ENCODE data around the gene PARN.
"Not testable (repeated sequence)": the region's sequence is repeated elsewhere in the genome, so short reads cannot be mapped to it uniquely, and the experiment has no call there.

Gene PARN

GRCh38 chr16:14446796-14447195 lies 183.3 kb downstream of the PARN start:
- H3K27ac ChIP-seq (ENCODE audit: low read depth, low read length): no peak overlapping the region
- H3K4me1 ChIP-seq (ENCODE audit: control insufficient read depth, insufficient read depth, low read length): no peaks in the 10 kb centered on the region
- H3K4me3 ChIP-seq (ENCODE audit: low read length): no peak overlapping the region
- no peak overlapping the region for H3K9ac ChIP-seq (ENCODE audit: low read length)
- H3K36me3 ChIP-seq (ENCODE audit: control insufficient read depth, insufficient read depth, low read length): peaks cover 3% of the 10 kb centered on the region
- H3K27me3 ChIP-seq (ENCODE audit: control insufficient read depth, insufficient read depth, low read length): no peaks in the 10 kb centered on the region

- no peak overlapping the region for H3K9ac ChIP-seq (ENCODE audit: low read length)
- no peak overlapping the region for H3K4me3 ChIP-seq (ENCODE audit: low read length)
- H3K27ac ChIP-seq (ENCODE audit: low read depth, low read length): no peak overlapping the region
- peaks cover 3% of the 10 kb centered on the region for H3K36me3 ChIP-seq (ENCODE audit: control insufficient read depth, insufficient read depth, low read length)
- no peaks in the 10 kb centered on the region for H3K27me3 ChIP-seq (ENCODE audit: control insufficient read depth, insufficient read depth, low read length)
- no peaks in the 10 kb centered on the region for H3K4me1 ChIP-seq (ENCODE audit: control insufficient read depth, insufficient read depth, low read length)
Observed at GRCh38 chr16:14445937-14446715, 183.9 kb downstream of the PARN start.

- Histone ChIP-seq H3K36me3 (ENCODE audit: control insufficient read depth, insufficient read depth, low read length) (peaks cover 3% of the 10 kb centered on the region), H3K27me3 (ENCODE audit: control insufficient read depth, insufficient read depth, low read length) (no peaks in the 10 kb centered on the region), H3K4me3 (ENCODE audit: low read length) (no peak overlapping the region), H3K4me1 (ENCODE audit: control insufficient read depth, insufficient read depth, low read length) (no peaks in the 10 kb centered on the region), H3K9ac (ENCODE audit: low read length) (no peak overlapping the region), H3K27ac (ENCODE audit: low read depth, low read length) (no peak overlapping the region)
Observed at GRCh38 chr16:14444979-14445810, 184.9 kb downstream of the PARN start.

GRCh38 chr16:14441533-14441932 lies 188.5 kb downstream of the PARN start:
- H3K27ac ChIP-seq (ENCODE audit: low read depth, low read length); H3K36me3 ChIP-seq (ENCODE audit: control insufficient read depth, insufficient read depth, low read length); H3K9ac ChIP-seq (ENCODE audit: low read length); H3K4me3 ChIP-seq (ENCODE audit: low read length); H3K27me3 ChIP-seq (ENCODE audit: control insufficient read depth, insufficient read depth, low read length); H3K4me1 ChIP-seq (ENCODE audit: control insufficient read depth, insufficient read depth, low read length): not testable (repeated sequence)

GRCh38 chr16:14438256-14438655 lies 191.8 kb downstream of the PARN start:
- H3K9ac ChIP-seq (ENCODE audit: low read length): no peak overlapping the region
- no peaks in the 10 kb centered on the region for H3K4me1 ChIP-seq (ENCODE audit: control insufficient read depth, insufficient read depth, low read length)
- no peak overlapping the region for H3K27ac ChIP-seq (ENCODE audit: low read depth, low read length)
- no peaks in the 10 kb centered on the region for H3K27me3 ChIP-seq (ENCODE audit: control insufficient read depth, insufficient read depth, low read length)
- H3K4me3 ChIP-seq (ENCODE audit: low read length): no peak overlapping the region
- peaks cover 7% of the 10 kb centered on the region for H3K36me3 ChIP-seq (ENCODE audit: control insufficient read depth, insufficient read depth, low read length)

GRCh38 chr16:14437426-14437825 lies 192.6 kb downstream of the PARN start:
- Histone ChIP-seq H3K36me3 (ENCODE audit: control insufficient read depth, insufficient read depth, low read length) (peaks cover 7% of the 10 kb centered on the region), H3K27me3 (ENCODE audit: control insufficient read depth, insufficient read depth, low read length) (no peaks in the 10 kb centered on the region), H3K4me3 (ENCODE audit: low read length) (no peak overlapping the region), H3K4me1 (ENCODE audit: control insufficient read depth, insufficient read depth, low read length) (no peaks in the 10 kb centered on the region), H3K9ac (ENCODE audit: low read length) (no peak overlapping the region), H3K27ac (ENCODE audit: low read depth, low read length) (no peak overlapping the region)

GRCh38 chr16:14436401-14436955 lies 193.6 kb downstream of the PARN start:
- Histone ChIP-seq H3K36me3 (ENCODE audit: control insufficient read depth, insufficient read depth, low read length) (peaks cover 7% of the 10 kb centered on the region), H3K9ac (ENCODE audit: low read length) (no peak overlapping the region), H3K4me1 (ENCODE audit: control insufficient read depth, insufficient read depth, low read length) (no peaks in the 10 kb centered on the region), H3K4me3 (ENCODE audit: low read length) (no peak overlapping the region), H3K27me3 (ENCODE audit: control insufficient read depth, insufficient read depth, low read length) (no peaks in the 10 kb centered on the region), H3K27ac (ENCODE audit: low read depth, low read length) (no peak overlapping the region)

GRCh38 chr16:14434860-14435259 lies 195.2 kb downstream of the PARN start:
- H3K4me1 ChIP-seq (ENCODE audit: control insufficient read depth, insufficient read depth, low read length): no peaks in the 10 kb centered on the region

GRCh38 chr16:14428971-14429637 lies 201.0 kb downstream of the PARN start:
- not testable (repeated sequence) for H3K36me3 ChIP-seq (ENCODE audit: control insufficient read depth, insufficient read depth, low read length); H3K4me3 ChIP-seq (ENCODE audit: low read length); H3K4me1 ChIP-seq (ENCODE audit: control insufficient read depth, insufficient read depth, low read length); H3K27ac ChIP-seq (ENCODE audit: low read depth, low read length); H3K27me3 ChIP-seq (ENCODE audit: control insufficient read depth, insufficient read depth, low read length); H3K9ac ChIP-seq (ENCODE audit: low read length)

More at GRCh38 chr16:14434860-14435259, 195.2 kb downstream of the PARN start:
- peaks cover 7% of the 10 kb centered on the region for H3K36me3 ChIP-seq (ENCODE audit: control insufficient read depth, insufficient read depth, low read length)
- H3K27ac ChIP-seq (ENCODE audit: low read depth, low read length): no peak overlapping the region
- H3K9ac ChIP-seq (ENCODE audit: low read length): no peak overlapping the region
- H3K4me3 ChIP-seq (ENCODE audit: low read length): no peak overlapping the region
- H3K27me3 ChIP-seq (ENCODE audit: control insufficient read depth, insufficient read depth, low read length): no peaks in the 10 kb centered on the region

- H3K27ac ChIP-seq (ENCODE audit: low read depth, low read length): no peak overlapping the region
- no peaks in the 10 kb centered on the region for H3K4me1 ChIP-seq (ENCODE audit: control insufficient read depth, insufficient read depth, low read length)
- no peaks in the 10 kb centered on the region for H3K36me3 ChIP-seq (ENCODE audit: control insufficient read depth, insufficient read depth, low read length)
- H3K27me3 ChIP-seq (ENCODE audit: control insufficient read depth, insufficient read depth, low read length): no peaks in the 10 kb centered on the region
- no peak overlapping the region for H3K4me3 ChIP-seq (ENCODE audit: low read length)
- H3K9ac ChIP-seq (ENCODE audit: low read length): no peak overlapping the region
Observed at GRCh38 chr16:14428043-14428442, 202.0 kb downstream of the PARN start.

- H3K36me3 ChIP-seq (ENCODE audit: control insufficient read depth, insufficient read depth, low read length): no peaks in the 10 kb centered on the region
- no peaks in the 10 kb centered on the region for H3K27me3 ChIP-seq (ENCODE audit: control insufficient read depth, insufficient read depth, low read length)
- no peaks in the 10 kb centered on the region for H3K4me1 ChIP-seq (ENCODE audit: control insufficient read depth, insufficient read depth, low read length)
- H3K9ac ChIP-seq (ENCODE audit: low read length): no peak overlapping the region
- no peak overlapping the region for H3K4me3 ChIP-seq (ENCODE audit: low read length)
- no peak overlapping the region for H3K27ac ChIP-seq (ENCODE audit: low read depth, low read length)
Observed at GRCh38 chr16:14427371-14427948, 202.6 kb downstream of the PARN start.

GRCh38 chr16:14424595-14424994 lies 205.5 kb downstream of the PARN start:
- H3K9ac ChIP-seq (ENCODE audit: low read length): no peak overlapping the region
- no peaks in the 10 kb centered on the region for H3K4me1 ChIP-seq (ENCODE audit: control insufficient read depth, insufficient read depth, low read length)
- H3K4me3 ChIP-seq (ENCODE audit: low read length): no peak overlapping the region
- H3K36me3 ChIP-seq (ENCODE audit: control insufficient read depth, insufficient read depth, low read length): no peaks in the 10 kb centered on the region
- H3K27ac ChIP-seq (ENCODE audit: low read depth, low read length): no peak overlapping the region
- H3K27me3 ChIP-seq (ENCODE audit: control insufficient read depth, insufficient read depth, low read length): no peaks in the 10 kb centered on the region

Data from rectal smooth muscle tissue (tissue), 1 donor.